Motor neuron (in vitro differentiated cells): Measurements from ENCODE around the gene CCNB2. TPM values are rescaled to one million over a fixed set of nuclear protein-coding genes. Genes with fewer than 3 reads are reported as not detected.
"Not testable (repeated sequence)": the region's sequence is repeated elsewhere in the genome, so short reads cannot be mapped to it uniquely, and the experiment has no call there.

ENCODE experiments used
- ATAC-seq, 8 experiments: fragments of 200-7000 bp; cut with Tn5 transposase; replicated peaks in 6 of 8; 2 replicates each; pipeline ENCODE4 v1.8.0; 2021; ENCODE audit warnings: mild to moderate bottlenecking in 8 of 8, moderate library complexity in 8 of 8
- H3K27ac ChIP-seq, 2 donors: fragments of 250-450 bp; sonication (Bioruptor Pico); 2 replicates each; pipeline ENCODE4 v1.9.0; 2021; ENCODE audit warnings: antibody characterized with exemption in 2 of 2, mild to moderate bottlenecking in 2 of 2, moderate library complexity in 1 of 2
- H3K4me1 ChIP-seq, 2 donors: fragments of 250-450 bp; sonication (Bioruptor Pico); replicated peaks in 1 of 2; 2 replicates each; pipeline ENCODE4 v1.6.1; 2021; ENCODE audit warnings: antibody characterized with exemption in 2 of 2, mild to moderate bottlenecking in 2 of 2, moderate library complexity in 1 of 2
- H3K4me3 ChIP-seq, 5 donors: fragments of 250-450 bp; sonication (Bioruptor Pico); 2 replicates each; pipeline ENCODE4 v1.9.0; 2021; ENCODE audit warnings: antibody characterized with exemption in 5 of 5, mild to moderate bottlenecking in 5 of 5, moderate library complexity in 4 of 5
- whole genome bisulfite sequencing, 10 experiments: fragments of 450-650 bp; shearing (Covaris generic); methylation state at CpG; one replicate each; pipeline ENCODE4 v1.0.0; 2022; 5-methylcytosine and 5-hydroxymethylcytosine counted together
- in situ Hi-C, 9 experiments: fragments of 400-800 bp; cut with MboI; loops; one replicate each; pipeline ENCODE4 v1.15.0; 2021; ENCODE audit warnings: low sequenced_read_pairs in 9 of 9, low pct_unique_long_range_greater_than_20kb in 2 of 9; ENCODE audit not compliant: unreplicated experiment in 9 of 9
- total RNA-seq, 8 experiments: library from RNA; unstranded; fragments of 300-600 nt; gene quantifications; 2 replicates each; pipeline versions ENCODE4 v1.2.3 to v1.2.4, GENCODE V29; 2022

CCNB2 gene
- total RNA-seq, 8 experiments from 2014 or later = 1.2 to 95.2 (median 5.3) TPM

DNA sequence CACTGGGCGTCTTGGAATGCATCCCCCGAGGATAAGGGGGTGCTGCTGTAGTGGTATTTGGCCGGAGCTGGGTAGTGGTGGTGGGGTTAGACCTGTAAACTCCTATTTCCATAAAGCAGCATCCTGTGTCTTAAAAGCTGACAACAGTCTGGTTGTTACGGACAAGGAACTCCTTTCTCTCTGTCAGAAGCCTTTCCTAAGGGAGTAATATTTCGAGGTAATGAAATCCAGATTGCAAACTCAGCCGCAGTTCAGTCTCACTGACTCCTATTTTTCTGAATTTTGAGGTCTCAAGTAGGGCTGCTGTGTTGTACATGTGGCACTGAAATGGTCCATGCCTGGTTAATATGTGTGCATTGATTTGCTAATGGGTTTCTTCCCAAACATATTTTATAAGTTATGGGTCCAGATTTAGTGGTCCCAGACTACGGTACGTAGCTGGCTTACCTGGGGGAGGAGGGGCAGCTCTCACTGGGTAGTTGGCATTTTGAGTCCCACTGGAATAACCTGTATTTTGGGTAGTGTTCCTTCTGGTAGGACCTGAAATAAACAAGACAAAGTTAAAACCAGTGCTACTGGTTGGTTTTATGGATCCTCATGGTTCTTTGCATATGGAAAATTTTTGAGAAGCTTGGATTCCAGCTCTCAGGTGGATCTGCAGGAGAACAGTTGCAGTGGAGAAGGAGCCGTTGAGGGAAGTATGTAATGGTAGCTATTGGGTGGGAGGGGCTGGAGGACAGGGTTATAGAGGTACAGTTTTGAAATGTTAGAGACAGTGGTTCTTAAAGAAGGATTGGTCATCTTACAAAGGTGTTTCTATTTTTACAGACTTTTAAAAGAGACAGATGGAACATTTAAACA, 53.1 kb downstream of the CCNB2 start:
- 45 to 100% (median 85%) methylated on average over 1 to 8 of the region's 9 CpGs; no CpG with 5 or more reads in 1 of the 10 experiments for WGBS, 10 experiments
- in situ Hi-C loops = loop anchor here in 6 of 9 experiments (25.0 kb wide), 1 partner anchor 329 kb away; no protein-coding TSS in a partner anchor
- no peaks in the 10 kb centered on the region for H3K4me1 ChIP-seq
- no peak overlapping the region for H3K4me3 ChIP-seq
- no peak for ATAC-seq
- no peak overlapping the region for H3K27ac ChIP-seq

DNA sequence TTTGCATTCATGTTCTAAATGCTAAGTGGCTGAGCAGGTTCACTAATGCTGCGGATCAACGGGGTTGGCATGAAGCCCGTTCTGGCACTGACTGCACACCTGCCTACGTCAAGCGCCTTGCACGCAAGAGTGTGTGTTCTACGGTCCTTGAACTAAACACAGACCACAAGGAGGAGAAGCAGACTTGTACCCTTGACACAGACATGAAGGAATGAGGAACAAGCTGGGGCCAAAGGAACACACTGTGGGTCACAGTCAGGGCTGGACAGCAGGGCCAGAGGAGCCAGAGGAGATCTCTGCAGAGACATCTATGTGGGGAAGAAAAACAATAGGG, 53.7 kb downstream of the CCNB2 start:
- in situ Hi-C loops = loop anchor here in 6 of 9 experiments (25.0 kb wide), 1 partner anchor 329 kb away; no protein-coding TSS in a partner anchor
- Histone ChIP-seq H3K4me1 (no peaks in the 10 kb centered on the region), H3K27ac (no peak overlapping the region), H3K4me3 (no peak overlapping the region)
- 60 to 100% (median 94%) methylated on average over 3 to 7 of the region's 7 CpGs; no CpG with 5 or more reads in 2 of the 10 experiments for WGBS, 10 experiments
- ATAC-seq = no peak

DNA sequence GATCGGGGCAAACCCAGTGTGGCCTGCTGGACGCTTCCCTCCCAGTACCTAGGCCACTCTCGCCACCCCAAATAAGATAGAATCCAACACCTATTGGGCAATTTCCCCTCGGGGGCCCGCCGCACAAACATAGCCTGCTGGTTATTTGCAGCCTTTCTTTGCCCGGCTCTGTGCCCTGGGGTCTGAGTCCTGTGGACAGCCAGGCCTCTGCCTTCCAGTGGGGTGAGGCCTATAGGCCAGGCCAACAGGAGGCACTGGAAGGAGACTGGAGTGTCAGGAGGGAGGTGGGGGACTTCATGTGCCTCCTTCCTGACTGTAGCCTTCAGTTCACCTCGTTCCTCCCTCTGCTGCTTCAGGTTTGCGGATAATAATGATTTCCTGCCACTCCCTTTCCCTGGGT, 54.3 kb downstream of the CCNB2 start:
- Histone ChIP-seq H3K27ac (no peak overlapping the region), H3K4me3 (no peak overlapping the region), H3K4me1 (no peaks in the 10 kb centered on the region)
- ATAC-seq = no peak
- in situ Hi-C loops = loop anchor here in 6 of 9 experiments (25.0 kb wide), 1 partner anchor 328 kb away; no protein-coding TSS in a partner anchor
- WGBS, 10 experiments = 79 to 100% (median 90%) methylated on average over 1 to 7 of the region's 9 CpGs; no CpG with 5 or more reads in 3 of the 10 experiments

DNA sequence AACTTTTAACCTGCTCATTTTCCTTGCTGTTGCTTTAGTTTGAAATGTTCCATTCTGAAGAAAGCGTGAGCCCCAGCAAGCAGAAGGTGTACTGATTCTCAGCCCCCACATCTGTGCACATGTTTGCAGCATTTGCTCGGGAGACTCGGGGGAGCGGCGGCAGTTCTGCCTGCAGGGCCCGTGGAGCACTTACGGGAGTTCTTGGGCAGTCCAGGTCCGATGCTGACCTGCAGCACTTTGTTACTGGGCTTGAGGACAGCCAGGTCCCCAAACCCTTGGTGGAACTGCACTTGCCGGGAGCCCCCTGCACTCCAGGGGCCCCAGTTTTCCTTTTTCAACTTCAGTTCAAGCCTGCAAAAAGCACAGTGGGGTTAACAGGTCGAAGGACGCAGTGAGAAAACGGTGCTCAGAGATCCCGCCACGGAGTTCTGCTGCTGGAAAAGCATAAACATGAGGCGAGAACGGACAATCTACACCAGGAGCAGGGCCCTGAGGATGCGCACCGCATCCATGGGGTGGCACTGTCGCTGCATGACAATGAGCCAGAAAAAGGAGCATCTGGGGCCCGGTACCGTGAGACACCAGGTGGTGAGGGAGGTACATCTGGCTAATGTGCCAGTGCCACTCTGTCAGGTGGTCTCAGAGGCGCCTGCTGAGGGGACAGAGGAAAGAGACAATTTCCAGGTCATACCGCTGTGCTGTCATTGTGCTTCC, 56.1 kb downstream of the CCNB2 start:
- Histone ChIP-seq H3K4me3 (no peak overlapping the region), H3K27ac (no peak overlapping the region), H3K4me1 (no peaks in the 10 kb centered on the region)
- in situ Hi-C loops = loop anchor here in 6 of 9 experiments (25.0 kb wide), 1 partner anchor 326 kb away; no protein-coding TSS in a partner anchor
- ATAC-seq = peak in 6 of 8 experiments; percentile 47 to 76 (median 54)
- 70 to 100% (median 78%) methylated on average over 1 to 8 of the region's 23 CpGs; no CpG with 5 or more reads in 4 of the 10 experiments for WGBS, 10 experiments

DNA sequence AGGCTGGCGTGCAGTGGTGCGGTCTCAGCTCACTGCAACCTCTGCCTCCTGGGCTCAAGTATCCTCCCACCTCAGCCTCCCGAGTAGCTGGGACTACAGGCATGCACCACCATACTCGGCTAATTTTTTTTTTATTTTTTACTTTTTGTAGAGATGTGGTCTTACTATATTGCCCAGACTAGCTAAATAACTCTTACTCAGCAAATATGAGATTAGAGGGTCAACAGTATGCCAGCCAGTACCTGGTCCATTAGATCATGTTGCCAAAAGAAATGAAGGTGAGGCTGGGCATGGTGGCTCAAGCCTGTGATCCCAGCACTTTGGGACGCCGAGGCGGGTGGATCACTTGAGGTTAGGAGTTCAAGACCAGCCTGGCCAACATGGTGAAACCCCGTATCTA, 57.1 kb downstream of the CCNB2 start:
- not testable (repeated sequence) for H3K4me1 ChIP-seq

DNA sequence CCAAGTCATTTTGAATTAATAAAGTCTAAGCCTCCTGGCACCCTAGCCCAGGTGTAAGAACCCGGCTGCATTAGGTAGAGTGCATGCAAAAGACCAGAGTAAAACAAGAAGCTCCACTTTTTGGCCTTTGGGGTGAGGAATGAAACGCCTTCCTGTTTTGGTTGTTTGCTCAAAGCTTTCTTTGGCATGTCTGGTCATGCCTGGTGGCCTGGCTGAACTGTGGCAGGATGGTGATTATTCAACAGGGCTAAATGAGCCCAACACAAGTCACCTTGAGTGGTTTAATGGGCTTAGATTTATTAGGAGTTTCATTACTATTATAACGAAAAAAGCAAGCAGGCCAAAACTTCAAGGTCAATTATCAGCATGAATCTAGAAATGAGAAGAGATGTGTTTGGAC, 60.8 kb downstream of the CCNB2 start:
- Histone ChIP-seq H3K4me1 (peaks cover 0 to 9% of the 10 kb centered on the region in 2 donors), H3K4me3 (no peak overlapping the region), H3K27ac (no peak overlapping the region)
- ATAC-seq = peak in 1 of 8 experiments; percentile 32
- in situ Hi-C loops = loop anchor here in 6 of 9 experiments (25.0 kb wide), 1 partner anchor 322 kb away; no protein-coding TSS in a partner anchor
- WGBS, 10 experiments = 20 to 100% (median 82%) methylated on average over 1 to 3 of the region's 3 CpGs; no CpG with 5 or more reads in 2 of the 10 experiments

More for the DNA sequence above, 57.1 kb downstream of the CCNB2 start:
- in situ Hi-C loops = loop anchor here in 6 of 9 experiments (25.0 kb wide), 1 partner anchor 325 kb away; no protein-coding TSS in a partner anchor
- H3K27ac ChIP-seq, H3K4me3 ChIP-seq, ATAC-seq: not testable (repeated sequence)
- 86 to 100% (median 100%) methylated on average over 1 to 7 of the region's 8 CpGs; no CpG with 5 or more reads in 2 of the 10 experiments for WGBS, 10 experiments

DNA sequence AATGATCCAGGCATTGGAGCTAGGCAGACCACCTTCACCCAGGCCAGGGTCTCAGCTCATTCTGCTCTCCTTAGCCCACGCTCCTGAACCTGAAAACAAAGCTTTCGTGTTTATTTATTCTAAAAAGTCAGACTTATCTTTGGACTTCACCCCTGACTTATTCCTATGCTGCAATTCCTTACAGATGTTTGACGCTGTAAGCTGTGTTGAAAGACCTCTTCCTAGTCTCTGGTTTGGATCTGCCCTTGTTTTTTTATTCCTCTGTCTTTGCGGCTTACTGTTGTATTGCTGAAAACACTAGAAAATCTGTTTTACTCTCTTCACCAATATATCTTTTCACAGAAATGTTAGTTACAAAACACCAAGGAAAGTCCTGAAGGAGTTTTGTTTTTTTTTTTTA, 61.2 kb downstream of the CCNB2 start:
- ATAC-seq = no peak
- WGBS, 10 experiments = 15 to 100% (median 67%) methylated on average over 1 to 4 of the region's 4 CpGs
- peaks cover 0 to 9% of the 10 kb centered on the region in 2 donors for H3K4me1 ChIP-seq
- no peak overlapping the region for H3K4me3 ChIP-seq
- H3K27ac ChIP-seq = no peak overlapping the region
- in situ Hi-C loops = loop anchor here in 6 of 9 experiments (25.0 kb wide), 1 partner anchor 321 kb away; no protein-coding TSS in a partner anchor

DNA sequence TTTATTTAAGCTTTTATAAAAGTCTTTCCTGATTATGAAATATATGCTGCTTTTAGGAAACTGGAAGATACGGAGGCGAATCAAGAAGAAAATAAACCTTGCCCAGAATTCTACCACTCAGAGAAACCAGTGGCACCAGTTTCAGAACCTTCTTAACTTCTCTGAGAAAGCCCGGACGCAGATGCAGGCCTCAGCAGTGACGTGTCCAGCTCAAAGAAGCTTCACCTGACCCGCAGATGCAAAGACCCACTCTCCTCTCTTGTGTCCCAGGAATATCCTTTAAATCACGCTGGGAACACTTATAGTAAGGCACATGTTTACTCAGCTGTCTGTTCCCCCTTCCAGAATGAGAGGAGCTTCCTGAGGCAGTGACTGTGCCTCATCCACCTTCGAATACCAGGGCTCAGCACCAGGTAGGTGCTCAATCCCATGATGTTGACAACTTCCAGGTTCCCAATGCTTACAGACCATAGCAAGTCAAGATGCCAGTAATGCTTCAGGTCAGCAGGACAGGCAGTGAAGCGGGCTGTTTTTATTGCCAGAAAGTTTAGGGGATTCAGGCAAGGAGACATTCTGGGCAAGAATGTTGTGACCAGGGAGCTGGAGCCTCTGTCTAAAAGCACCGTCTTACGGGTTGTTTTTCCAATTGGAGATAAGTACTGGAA, 61.8 kb downstream of the CCNB2 start:
- Histone ChIP-seq H3K27ac (no peak overlapping the region), H3K4me1 (peaks cover 0 to 9% of the 10 kb centered on the region in 2 donors), H3K4me3 (no peak overlapping the region)
- in situ Hi-C loops = loop anchor here in 6 of 9 experiments (25.0 kb wide), 1 partner anchor 321 kb away; no protein-coding TSS in a partner anchor
- WGBS, 10 experiments = 49 to 100% (median 83%) methylated on average over 3 to 9 of the region's 11 CpGs; no CpG with 5 or more reads in 1 of the 10 experiments
- no peak for ATAC-seq

DNA sequence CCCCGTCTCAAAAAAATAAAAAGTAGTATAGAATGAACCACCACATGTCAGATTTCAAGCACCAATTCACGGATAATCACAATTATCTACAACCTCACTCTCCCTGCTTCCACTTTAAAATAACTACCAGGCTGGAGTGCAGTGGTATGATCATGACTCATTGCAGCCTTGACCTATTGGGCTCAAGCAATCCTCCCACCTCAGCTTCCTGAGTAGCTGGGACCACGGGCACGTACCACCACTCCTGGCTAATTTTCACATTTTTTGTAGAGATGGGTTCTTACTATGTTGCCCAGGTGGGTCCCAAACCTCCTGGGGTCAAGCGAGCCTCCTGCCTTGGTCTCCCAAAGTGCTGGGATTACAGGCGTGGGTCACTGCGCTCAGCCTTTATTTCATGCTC, 63.6 kb downstream of the CCNB2 start:
- Histone ChIP-seq H3K4me1 (peaks cover 0 to 9% of the 10 kb centered on the region in 2 donors), H3K4me3 (no peak overlapping the region), H3K27ac (no peak overlapping the region)
- ATAC-seq = peak in 1 of 8 experiments; percentile 43
- 83 to 100% (median 90%) methylated on average over 1 to 3 of the region's 7 CpGs; no CpG with 5 or more reads in 4 of the 10 experiments for WGBS, 10 experiments
- in situ Hi-C loops = loop anchor here in 6 of 9 experiments (25.0 kb wide), 1 partner anchor 319 kb away; no protein-coding TSS in a partner anchor

DNA sequence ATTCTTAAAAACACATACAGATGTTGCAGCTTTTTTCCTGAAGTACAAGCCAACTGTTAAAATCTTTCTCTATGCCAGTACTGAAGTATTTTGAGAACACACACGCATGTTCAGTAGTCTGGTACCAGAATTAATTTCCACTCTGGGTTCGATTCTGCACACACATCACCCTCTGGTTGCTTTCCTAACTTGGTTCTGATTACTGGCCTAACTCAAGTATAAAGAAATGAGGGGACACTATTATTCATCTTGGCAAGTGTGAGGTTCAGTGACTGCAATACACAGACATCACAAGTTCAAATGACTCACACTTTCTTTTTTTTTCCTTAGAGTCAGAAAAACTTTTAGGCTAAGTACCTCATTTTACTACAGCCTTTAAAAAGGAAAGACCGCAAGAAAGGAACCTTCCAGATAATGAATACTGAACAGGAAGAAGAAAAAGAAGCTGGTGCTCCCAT, 64.3 kb downstream of the CCNB2 start:
- H3K4me1 ChIP-seq = peaks cover 0 to 9% of the 10 kb centered on the region in 2 donors
- WGBS, 10 experiments = 34 to 100% (median 86%) methylated on average over 1 to 3 of the region's 3 CpGs
- H3K4me3 ChIP-seq = no peak overlapping the region
- H3K27ac ChIP-seq = no peak overlapping the region
- ATAC-seq = peak in 6 of 8 experiments; percentile 27 to 41 (median 30)
- in situ Hi-C loops = loop anchor here in 6 of 9 experiments (25.0 kb wide), 1 partner anchor 318 kb away; no protein-coding TSS in a partner anchor

DNA sequence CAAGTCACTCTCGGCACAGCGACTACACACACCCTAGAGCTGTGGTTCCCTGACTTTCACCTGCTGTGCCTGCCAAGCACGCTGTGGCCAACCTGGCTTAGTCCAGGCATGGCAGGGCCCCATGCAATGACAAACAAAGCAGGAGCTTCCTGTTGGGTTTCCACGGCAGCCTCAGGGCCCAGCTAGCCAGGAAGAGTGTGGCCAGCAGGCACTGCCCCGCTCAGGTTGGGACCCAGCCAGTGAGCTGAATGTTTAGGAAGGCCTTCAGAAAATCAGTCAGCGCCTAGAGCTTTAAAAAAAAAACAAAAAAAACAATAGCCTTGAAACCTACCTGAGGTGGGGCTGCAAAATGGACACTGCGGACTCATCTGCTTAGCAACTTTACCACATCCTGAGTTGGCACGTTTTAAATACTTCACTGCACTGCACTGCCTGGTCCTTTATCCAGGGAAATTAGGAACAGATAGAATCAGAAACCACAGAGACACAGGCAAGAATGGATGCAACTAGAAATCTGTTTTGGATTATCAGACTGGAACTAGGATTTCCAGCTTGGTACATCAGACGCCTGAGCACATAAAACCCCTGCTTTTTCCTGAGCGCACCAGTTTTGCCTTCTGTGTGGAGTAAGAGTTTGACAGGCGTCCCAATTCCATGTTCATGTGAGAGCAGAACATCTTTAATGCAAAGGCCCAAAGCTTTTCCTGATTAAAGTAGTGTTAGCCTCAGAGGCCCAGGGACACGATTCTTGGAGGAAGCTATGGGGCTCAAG, 65.5 kb downstream of the CCNB2 start:
- Histone ChIP-seq H3K4me1 (peaks cover 0 to 17% of the 10 kb centered on the region in 2 donors), H3K4me3 (no peak overlapping the region), H3K27ac (no peak overlapping the region)
- ATAC-seq = peak in 7 of 8 experiments; percentile 11 to 91 (median 57)
- 9 to 100% (median 60%) methylated on average over 1 to 9 of the region's 12 CpGs; no CpG with 5 or more reads in 2 of the 10 experiments for WGBS, 10 experiments
- in situ Hi-C loops = loop anchor here in 6 of 9 experiments (25.0 kb wide), 1 partner anchor 317 kb away; no protein-coding TSS in a partner anchor
